CD4-positive, alpha-beta T cell treated with Interleukin-6 for 4 hours (primary cell): Measurements from ENCODE around the gene GLG1.

ENCODE experiments used
- DNase-seq: peaks from one replicate; pipeline ENCODE4 v3.0.0-alpha.2; 2020; ENCODE audit warnings: mixed read lengths

Gene GLG1

DNA sequence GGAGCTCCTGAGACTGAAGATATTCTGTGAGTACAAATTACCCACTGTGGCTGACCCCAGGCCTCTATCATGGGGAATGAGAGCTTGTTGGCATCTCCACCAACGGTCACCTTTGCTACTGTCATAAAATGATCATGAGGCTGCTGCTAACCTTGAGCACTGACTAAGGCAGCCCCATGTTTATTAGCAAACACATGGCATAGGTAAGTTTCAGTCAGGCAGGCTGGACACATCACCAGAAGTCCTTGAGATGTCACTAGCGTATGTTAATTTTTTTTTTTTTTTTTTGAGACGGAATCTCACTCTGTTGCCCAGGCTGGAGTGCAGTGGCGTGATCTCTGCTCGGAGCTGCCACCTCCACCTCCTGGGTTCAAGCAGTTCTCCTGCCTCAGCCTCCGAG is 1.5 kb upstream of the GLG1 start:
- DNase-seq: no peak

- DNase-seq: no peak
Observed at GRCh38 chr16:74607962-74608356, 1.0 kb upstream of the GLG1 start.

GRCh38 chr16:74607310-74607961 is 522 bp upstream of the GLG1 start:
- DNase-seq: no peak

- peak; percentile 9 for DNase-seq
Observed at GRCh38 chr16:74605746-74606520, 981 bp downstream of the GLG1 start.

DNA sequence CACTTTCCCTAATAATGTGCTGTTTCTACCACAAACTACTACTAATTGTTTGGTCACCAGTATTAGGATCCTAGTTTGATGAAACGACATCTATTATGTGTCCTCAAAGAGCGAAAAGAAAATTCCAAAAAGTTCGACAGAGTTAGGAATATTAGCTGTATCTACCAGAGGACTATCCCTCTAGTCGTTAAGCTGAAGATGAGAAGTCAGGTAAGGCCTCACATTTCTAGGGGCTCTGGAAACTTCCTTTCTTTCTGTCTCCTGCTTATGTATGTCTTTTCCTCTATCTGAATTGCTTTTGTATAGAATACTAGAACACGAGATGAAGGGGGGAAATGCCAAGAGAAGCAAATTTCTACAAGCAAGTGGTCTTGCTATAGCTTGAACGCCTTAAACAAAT is 1.6 kb downstream of the GLG1 start:
- no peak for DNase-seq

DNA sequence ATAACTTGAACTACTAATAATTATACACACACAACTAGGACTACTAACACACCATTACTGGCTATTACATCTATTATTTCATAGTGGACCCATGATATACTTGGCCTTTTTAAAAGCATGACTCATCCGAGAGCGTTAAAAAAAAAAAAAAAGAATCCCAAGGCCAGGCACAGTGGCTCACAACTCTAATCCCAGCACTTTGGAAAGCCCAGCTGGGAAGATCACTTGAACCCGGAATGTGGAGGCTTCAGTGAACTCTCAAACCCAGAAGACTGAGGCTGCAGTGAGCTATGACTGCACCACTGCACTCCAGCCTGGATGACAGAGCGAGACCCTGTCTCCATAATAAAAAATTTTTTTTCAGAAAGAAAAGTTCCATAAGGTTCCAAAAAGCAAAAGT is 3.1 kb downstream of the GLG1 start:
- DNase-seq: no peak

GRCh38 chr16:74601126-74601871 is 5.6 kb downstream of the GLG1 start:
- DNase-seq: peak; percentile 79

GRCh38 chr16:74596586-74596985 is 10.3 kb downstream of the GLG1 start:
- no peak for DNase-seq

DNA sequence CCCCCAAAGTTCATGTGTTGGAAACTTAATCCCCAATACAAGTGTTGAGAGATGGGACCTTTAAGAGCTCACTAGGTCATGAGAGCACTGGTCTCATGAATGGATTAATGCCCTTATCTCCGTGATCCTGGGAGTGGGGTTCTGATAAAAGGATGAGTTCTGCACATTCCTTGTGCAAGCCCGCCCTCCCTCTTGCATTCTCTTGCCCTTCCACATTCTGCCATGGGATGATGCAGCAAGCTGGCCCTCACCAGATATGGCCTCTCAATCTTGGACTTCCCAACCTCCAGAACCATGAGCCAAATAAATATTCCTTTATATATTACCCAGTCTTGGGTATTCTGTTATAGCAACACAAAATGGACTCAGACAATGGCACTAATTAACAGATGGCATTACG is 14.1 kb downstream of the GLG1 start:
- no peak for DNase-seq

- no peak for DNase-seq
Observed at GRCh38 chr16:74591876-74592650, 14.9 kb downstream of the GLG1 start.

- no peak for DNase-seq
Observed at GRCh38 chr16:74586948-74587347, 20.0 kb downstream of the GLG1 start.

- DNase-seq: no peak
Observed at GRCh38 chr16:74585846-74586443, 21.0 kb downstream of the GLG1 start.

DNA sequence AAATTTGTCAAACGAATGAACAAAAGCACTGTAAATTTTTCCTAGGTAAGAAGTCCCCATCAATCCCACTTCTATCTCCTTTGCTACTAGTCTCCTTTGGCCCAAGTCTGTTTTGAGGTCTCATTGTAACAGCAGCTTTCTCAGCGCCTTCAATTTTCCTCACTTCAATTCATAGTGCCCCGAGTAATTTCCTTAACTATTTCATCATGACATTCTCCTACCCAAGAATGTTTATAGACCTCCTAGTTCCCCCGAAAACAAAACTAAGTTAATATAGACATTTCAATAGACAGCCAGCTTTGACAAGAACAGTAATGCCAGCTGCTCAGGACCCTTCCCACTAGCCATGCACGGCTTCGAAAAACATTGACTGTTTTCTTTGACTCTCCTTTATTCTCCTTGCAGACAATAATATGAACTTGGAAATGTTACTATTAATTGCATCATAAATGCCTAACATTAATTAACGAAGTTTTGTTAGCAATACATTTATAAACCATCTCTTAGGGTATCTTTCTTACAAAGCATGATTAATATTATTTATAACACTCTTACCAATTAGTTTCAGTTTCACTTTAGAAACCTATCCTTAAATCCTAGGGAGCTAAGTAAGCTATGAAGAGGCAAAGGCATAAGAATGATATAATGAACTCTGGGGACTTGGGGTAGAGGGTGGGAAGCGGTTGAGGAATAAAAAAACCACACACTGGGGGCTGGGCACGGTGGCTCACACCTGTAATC is 22.8 kb downstream of the GLG1 start:
- DNase-seq: no peak

DNA sequence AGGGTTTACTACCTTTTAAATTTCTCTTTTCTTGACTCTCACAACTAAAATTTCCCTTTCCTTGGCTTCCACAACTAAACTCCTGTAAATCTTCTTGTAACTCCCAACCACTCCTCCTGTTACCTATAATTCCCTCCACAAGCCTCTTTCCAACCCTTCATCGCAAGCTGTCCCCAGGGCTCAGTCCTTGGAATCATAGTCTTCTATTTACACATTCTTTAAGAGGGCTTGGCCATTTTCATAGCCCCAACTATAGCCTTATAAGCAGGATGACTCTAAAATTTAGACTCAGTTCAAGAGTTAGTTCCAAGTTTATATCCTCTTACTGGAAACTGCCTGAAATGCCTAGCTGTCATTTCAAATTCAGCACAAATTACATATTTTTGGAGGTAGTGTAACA is 23.9 kb downstream of the GLG1 start:
- DNase-seq: no peak

GRCh38 chr16:74580833-74581232 is 26.1 kb downstream of the GLG1 start:
- DNase-seq: no peak

GRCh38 chr16:74578838-74579237 is 28.1 kb downstream of the GLG1 start:
- DNase-seq: no peak

DNA sequence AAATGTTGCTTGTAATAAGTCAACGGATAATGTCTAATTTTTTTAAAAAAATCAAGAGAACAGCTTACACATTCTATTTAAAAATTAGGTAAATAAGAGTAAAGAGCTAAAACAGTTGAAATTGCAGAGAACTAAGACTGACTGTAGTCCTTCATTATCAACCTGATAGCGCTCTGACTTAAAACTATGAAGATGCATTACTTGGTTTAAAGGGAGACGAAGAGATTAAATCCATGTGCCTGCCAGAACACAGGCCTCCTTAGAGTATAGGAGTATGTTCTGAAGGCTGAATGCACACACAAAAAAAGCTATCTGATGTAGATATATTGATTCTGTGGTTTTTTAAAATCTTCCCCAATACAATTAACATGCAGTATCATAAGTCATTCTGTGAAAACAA is 28.5 kb downstream of the GLG1 start:
- no peak for DNase-seq

DNA sequence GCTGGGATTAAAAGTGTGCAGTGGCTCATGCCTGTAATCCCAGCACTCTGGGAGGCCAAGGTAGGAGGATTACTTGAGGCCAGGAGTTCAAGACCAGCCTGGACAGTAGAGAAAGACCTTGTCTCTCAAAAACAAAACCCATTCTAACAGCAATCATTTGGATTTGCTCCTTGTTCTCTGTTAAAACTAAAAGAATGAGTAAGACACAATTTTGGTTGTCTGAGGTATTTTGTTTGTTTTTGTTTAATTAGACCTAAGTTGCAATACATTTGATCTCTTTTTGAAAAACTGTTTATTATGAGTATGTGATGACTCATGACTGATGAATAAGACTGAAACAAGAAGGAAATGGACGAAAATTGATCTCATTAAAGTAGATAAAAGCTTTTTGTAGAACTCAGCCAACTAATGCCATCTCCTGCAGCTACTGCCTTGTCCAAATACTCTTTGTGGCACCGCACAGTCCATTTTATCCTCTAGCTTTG is 29.0 kb downstream of the GLG1 start:
- no peak for DNase-seq

DNA sequence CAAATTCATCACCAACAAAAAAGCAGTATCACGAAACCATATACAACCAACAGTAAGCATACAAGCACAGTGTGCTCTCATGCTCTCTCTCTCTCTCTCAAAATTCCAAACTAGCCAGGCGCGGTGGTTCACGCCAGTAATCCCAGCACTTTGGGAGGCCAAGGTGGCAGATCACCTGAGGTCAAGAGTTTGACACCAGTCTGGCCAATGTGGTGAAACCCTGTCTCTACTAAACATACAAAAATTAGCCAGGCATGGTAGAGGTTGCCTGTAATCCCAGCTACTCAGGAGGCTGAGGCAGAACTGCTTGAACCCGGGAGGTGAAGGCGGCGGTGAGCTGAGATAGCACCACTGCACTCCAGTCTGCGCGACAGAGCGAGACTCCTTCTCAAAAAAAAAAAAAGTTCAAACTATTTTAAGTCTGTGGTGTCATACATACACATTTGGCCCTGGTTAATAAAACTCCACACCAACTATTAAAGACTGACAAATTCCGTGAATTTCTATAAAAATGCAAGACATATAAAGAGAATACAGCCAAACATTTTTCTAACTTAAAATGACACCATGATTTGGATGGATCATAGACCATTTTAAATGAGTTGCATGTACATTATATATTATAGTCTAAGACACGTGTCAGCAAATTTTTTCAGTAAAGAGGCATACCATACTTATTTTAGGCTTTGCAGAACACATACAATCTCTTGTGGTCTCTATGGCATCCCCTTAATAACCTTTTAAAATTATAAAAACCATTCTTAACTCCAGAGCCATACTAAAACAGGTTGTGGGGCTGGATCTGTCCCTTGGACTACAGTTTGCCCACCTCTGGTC is 30.9 kb downstream of the GLG1 start:
- no peak for DNase-seq

- no peak for DNase-seq
Observed at GRCh38 chr16:74575175-74575806, 31.6 kb downstream of the GLG1 start.
